ENCODE results near the gene LRRC27.

The LRRC27 gene

DNA sequence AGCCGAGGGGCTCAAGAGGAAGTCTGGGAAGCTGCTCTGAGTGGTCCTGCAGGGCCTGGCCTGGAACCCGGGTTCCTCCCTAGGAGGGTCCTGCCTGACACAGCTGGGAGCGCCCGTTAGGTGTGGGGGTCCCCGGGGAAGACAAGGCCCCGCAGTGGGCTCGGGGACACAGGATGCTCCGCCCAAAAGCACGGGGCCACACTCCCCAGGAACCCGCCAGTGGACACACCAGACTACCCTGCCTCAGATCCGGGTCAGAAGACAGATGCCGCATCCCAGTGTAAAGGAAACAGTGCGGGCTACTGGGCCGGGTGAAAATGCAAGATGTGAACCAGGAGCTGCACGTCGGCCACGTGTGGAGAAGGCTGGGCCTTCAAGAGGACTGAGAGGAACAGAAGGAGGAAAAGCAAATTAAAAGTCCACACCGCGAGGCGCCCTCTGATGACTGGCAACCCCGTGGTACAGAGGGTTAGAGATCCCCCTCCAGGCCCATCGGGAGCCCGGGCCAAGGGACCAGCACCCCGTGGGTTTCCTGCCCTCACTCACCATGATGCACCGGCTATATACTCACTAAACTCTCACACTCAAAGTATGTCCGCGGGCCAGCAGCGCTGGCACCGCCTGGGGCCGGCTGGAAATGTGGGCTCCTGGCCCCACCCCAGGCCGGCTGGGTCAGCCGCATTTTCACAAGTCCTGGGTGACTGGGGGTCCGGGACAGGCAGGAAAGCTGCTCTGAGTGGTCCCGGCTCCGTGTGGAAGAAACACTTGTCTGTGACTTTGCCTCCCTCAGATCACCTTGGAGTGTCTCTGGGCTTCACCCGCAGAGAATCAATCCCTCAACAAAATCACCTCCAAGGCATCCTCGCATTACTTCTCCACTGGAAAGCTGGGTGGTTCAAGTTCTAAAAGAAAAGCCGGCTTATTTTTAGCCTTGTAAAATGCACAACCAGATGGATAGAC lies 30.3 kb upstream of the LRRC27 start:
- no peak for DNase-seq (ENCODE audit: low read depth in 2 of 2)

GRCh38 chr10:132302421-132303310 lies 29.3 kb upstream of the LRRC27 start:
- DNase-seq (ENCODE audit: low read depth in 2 of 2) = no peak

- DNase-seq (ENCODE audit: low read depth in 2 of 2) = no peak
These were observed 28.5 kb upstream of the LRRC27 start for GRCh38 chr10:132303361-132304115.

DNA sequence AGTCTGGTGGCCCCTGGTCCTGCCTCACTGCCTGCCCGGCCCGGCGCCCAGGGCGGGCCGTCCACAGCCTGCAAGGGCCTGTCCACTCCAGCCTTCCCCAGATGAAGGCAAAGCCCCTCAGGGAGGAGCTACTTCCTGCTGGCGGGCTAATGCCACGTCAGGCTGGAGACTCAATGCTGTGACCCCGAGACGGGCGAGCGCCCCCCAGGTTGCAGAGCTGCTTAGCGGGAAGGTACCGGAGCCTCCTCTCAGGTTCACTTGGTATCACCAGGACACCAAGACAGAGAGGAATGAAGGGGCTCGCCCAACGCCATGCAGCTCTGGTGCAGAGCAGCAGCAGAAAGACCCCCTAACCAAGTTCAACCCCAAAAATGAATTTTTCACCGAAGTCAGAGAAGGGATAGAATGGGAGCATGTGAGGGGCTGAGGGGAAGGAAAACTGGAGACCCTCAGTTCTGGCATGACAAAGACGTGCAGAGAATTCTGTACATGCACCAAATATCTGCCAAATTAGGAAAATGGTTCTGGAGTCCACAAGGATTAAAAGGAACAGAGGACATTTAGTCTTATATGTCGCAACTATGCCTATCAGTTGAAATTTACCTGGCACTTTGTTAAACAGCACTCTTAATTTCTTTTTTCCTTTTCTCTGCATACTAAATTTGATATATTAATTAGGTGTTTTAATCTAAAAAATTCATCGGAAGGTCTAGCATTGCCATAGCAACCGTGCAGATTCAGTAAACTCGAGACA lies 27.1 kb upstream of the LRRC27 start:
- no peak for DNase-seq (ENCODE audit: low read depth in 2 of 2)

DNA sequence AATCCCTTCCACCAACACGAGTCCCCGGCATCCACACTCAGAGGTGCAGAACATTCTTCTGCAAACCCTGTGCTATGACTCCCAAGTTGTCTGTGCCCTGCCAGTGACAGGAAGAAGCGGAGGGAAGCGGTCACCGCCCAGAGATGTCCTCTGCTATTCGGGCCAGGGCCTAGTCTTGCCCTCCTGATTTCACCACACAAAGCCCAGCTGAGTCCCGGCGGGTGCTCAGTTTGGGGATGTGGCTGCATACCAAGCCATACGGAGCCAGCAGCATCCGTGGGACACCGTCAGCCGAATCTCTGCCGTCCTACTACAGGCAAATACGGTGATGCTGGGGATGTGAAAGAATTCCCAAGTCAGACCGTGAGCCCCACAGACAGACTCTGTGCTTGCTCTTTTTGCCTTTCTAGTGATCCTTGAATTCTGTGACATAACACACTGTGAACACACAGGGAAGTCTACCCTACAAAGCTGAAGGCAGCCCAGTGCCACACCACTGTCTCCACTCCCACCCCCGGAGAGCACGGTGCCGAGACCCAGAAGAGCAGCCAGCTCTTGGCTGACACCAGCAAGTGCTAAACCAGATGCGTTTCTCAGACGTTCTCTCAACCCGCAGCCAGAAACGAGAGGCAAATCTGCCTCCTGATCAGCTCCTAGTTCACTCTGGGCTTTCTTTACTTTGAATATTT lies 26.2 kb upstream of the LRRC27 start:
- DNase-seq (ENCODE audit: low read depth in 2 of 2) = no peak

DNA sequence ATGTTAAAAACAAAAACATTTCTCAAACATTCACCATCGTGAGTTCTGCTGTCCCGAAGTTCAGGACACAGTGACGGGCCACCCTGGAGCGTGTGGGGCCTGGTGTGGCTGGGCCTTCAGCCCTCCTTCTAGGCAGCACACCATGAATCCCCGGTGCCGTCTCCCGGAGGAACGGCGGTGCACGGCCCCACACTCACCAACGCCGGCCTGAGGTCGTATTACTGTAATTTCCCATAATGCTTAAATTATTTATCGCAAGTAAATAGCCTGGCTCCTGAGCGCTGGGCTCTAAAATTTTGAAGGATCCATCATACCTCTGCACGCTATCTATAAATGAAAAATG lies 25.7 kb upstream of the LRRC27 start:
- DNase-seq (ENCODE audit: low read depth in 2 of 2) = no peak

GRCh38 chr10:132306864-132307751 lies 24.9 kb upstream of the LRRC27 start:
- DNase-seq (ENCODE audit: low read depth in 2 of 2) = no peak

DNA sequence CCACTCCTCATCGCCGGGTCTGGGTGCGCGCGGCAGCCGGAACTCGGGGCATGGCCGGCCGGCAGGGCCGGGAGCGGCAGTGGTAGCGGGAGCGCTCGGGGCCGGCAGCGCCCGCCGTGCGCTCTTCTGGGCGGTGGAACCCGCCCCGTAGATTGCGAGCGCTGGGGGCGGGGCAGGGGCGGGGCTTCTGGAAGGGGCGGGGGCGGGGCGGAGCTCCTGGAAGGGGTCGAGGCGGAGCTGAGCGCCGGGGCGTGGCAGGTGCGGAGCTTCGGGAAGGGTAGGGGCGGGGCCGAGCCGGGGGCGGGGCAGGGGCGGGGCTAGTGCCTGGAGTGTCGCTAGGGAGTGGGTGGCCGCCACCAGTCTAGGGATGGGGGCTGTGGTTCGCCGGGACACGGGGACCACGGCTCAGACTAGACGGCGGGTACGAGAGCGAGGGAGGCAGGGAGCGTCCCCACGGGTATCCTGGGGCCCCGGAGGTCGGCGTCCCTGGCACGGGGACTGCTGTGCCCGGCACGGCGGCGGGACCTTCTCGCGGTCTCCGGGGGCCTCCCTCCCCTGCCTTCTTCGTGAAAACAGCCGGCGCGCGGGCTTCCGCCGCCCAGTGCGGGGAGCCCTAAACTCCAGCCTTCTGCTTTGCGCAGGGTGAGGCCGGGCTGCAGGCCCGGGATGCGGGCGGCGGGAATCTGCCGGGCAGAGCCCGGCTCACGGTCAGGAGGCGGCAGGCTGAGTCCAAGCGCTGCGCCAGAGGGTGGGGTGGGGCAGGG lies 24.0 kb upstream of the LRRC27 start, which contains the start of gene STK32C:
STK32C (minus strand) TSS at position 128 of the 764 bp plus-strand sequence; CDS start at position 11, 117 bp downstream.
- peak; percentile 79 to 88 for DNase-seq (ENCODE audit: low read depth in 2 of 2)

DNA sequence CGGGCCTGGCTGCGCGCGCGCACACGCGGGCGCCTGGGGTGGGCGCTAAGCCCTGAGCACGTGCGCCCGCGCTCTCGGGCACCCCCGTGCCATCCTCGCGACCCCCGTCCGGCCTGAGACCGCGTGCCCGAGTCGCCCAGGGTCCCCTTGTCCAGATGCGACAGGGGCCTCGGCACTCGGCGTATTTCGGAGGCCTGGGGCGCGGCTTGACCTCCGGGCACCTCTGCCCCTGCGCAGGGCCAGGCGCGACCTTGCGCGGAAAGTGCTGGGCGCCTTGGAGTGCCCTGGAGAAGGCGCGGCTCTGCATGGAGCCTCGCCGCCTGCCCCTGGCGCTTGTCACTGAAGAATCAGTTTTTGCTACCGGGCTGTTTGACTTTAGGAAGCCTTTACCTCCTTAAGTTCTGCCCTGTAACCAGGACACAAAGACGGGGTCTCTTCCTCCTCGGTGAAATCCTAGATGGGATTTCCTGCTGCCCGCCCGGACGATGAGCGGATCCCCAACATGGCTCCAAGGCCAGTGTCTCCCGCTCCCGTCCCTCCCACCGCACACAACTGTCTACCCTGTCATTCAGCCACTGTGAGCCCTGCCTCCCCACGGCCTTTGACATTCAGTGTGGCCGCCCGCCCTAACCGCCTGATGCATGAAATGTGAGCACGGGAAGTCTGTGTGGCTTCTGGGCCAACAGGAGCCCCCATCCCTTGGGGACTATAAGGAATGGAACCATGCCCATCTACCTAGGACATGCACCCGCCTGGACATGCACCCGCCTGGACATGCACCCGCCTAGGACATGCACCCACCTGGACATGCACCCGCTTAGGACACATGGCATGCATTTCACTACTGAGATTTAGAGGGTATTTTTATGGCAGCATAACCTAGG lies 23.2 kb upstream of the LRRC27 start:
- DNase-seq (ENCODE audit: low read depth in 2 of 2) = no peak

DNA sequence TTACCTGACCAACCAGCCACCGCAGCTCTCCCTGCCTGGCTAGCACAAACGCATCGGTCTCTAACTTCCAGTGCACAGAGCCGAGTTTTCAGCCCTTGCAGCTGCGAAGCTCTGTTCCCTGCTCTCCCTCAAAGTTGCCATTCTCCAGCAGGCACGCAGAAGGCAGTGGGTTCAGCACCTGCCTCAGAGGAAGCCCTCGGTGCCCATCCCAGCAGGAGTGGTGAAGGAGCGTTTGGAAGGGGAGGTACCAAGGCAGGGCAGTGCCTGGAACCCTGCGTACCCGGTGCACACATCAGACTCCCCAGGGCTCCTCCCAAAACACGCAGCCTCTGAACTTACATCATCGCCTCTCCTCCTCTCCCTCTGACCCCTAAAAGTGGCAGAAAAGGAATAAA lies 22.5 kb upstream of the LRRC27 start:
- DNase-seq (ENCODE audit: low read depth in 2 of 2) = no peak

- no peak for DNase-seq (ENCODE audit: low read depth in 2 of 2)
These were observed 22.0 kb upstream of the LRRC27 start for GRCh38 chr10:132309879-132310591.

DNA sequence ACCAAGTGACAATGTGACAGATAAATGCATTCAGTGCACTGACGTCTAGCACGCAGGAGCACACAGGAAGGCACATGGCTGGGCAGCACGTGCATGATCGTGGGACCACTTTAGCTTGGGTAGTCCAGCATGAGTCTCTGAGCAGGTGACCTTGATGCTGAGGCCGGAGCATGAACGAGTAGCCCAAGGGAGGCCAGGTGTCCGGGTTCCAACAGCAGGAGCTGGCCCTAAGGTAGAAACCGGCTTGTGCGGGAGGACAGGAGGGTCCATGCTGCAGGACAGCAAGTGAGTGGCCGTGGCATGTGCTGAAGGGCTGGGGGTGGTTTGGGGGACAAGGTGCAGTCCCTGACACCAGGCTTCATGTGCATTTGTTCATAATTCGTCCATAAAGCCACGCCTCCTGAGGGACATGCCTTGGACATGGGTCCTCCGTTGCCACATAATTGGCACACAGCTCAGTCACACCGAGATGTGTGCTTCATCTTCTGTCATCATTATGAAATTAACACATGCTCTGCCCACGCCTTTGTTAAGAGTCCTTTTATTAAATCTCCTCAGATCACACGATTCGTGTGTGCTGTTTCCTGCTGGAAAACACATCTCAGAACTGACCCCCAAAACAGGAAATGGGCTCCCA lies 21.2 kb upstream of the LRRC27 start:
- no peak for DNase-seq (ENCODE audit: low read depth in 2 of 2)

GRCh38 chr10:132311338-132311939 lies 20.6 kb upstream of the LRRC27 start:
- DNase-seq (ENCODE audit: low read depth in 2 of 2) = no peak

GRCh38 chr10:132313305-132313704 lies 18.7 kb upstream of the LRRC27 start:
- no peak for DNase-seq (ENCODE audit: low read depth in 2 of 2)

- no peak for DNase-seq (ENCODE audit: low read depth in 2 of 2)
These were observed 18.1 kb upstream of the LRRC27 start for GRCh38 chr10:132313865-132314264.

- no peak for DNase-seq (ENCODE audit: low read depth in 2 of 2)
These were observed 17.7 kb upstream of the LRRC27 start for GRCh38 chr10:132314336-132314735.
